IMR-90 (cell line): ENCODE results near the gene PRR36. TPM values are rescaled to one million over a fixed set of nuclear protein-coding genes. Genes with fewer than 3 reads are reported as not detected.

Experiments
- ATAC-seq: fragments of 200-7000 bp; cut with Tn5 transposase; 2 replicates; pipeline ENCODE4 v1.9.1; 2020; ENCODE audit warnings: low read depth, mild to moderate bottlenecking, moderate library complexity
- BruUV-seq: library from RNA; stranded (reverse); fragments of 400-500 nt; replicated peaks from 2 replicates; lab custom pipeline; 2021; lab: Mats Ljungman, UMichigan
- CTCF ChIA-PET: fragments of 300-600 bp; formaldehyde crosslinking; extraction: SDS; loops from one replicate; lab custom pipeline; 2021; ENCODE audit warnings: antibody characterized with exemption; lab: Yijun Ruan, JAX
- POLR2A ChIA-PET: fragments of 300-600 bp; sonication (Branson Sonifier 250); formaldehyde crosslinking; loops from one replicate; lab custom pipeline; 2022; ENCODE audit warnings: antibody characterized with exemption; ENCODE audit not compliant: unreplicated experiment; lab: Charles Lee
- DNase-seq: peaks from one replicate; pipeline ENCODE4 v3.0.0; 2013
- H2AFZ ChIP-seq: replicated peaks from 2 replicates; pipeline ENCODE3; 2013; ENCODE audit warnings: low read length, mild to moderate bottlenecking; ENCODE audit not compliant: poor library complexity
- H2AK5ac ChIP-seq: 2 replicates; pipeline ENCODE4 v1.6.1; 2013; ENCODE audit warnings: low read depth, low read length, inconsistent platforms
- H2AK9ac ChIP-seq: replicated peaks from 2 replicates; pipeline ENCODE3; 2013; ENCODE audit warnings: mild to moderate bottlenecking, low read depth, low read length, moderate library complexity; ENCODE audit not compliant: poor library complexity
- H2BK120ac ChIP-seq: 2 replicates; pipeline ENCODE4 v1.6.1; 2013; ENCODE audit warnings: low read depth, low read length, inconsistent platforms
- H2BK15ac ChIP-seq: 3 replicates; pipeline ENCODE4 v1.6.1; 2013; ENCODE audit warnings: low read depth, low read length, inconsistent platforms
- H2BK20ac ChIP-seq: 2 replicates; pipeline ENCODE4 v1.6.1; 2013; ENCODE audit warnings: low read depth, mild to moderate bottlenecking, inconsistent platforms, low read length, moderate library complexity
- H2BK5ac ChIP-seq: 2 replicates; pipeline ENCODE4 v1.6.1; 2013; ENCODE audit warnings: mild to moderate bottlenecking, low read depth, low read length, inconsistent platforms; ENCODE audit not compliant: poor library complexity, severe bottlenecking
- H3K14ac ChIP-seq: replicated peaks from 2 replicates; pipeline ENCODE4 v1.6.1; 2013; ENCODE audit warnings: low read depth, low read length, inconsistent platforms
- H3K18ac ChIP-seq: 2 replicates; pipeline ENCODE4 v1.6.1; 2013; ENCODE audit warnings: low read depth, low read length, control low read depth
- H3K23ac ChIP-seq: 2 replicates; pipeline ENCODE4 v1.6.1; 2013; ENCODE audit warnings: low read depth, low read length, inconsistent platforms
- H3K27ac ChIP-seq: 2 replicates; pipeline ENCODE4 v1.5.1; 2013; ENCODE audit warnings: mild to moderate bottlenecking, control low read depth, low read length; ENCODE audit not compliant: insufficient read depth
- H3K27me3 ChIP-seq: 2 replicates; pipeline ENCODE4 v1.6.1; 2013; ENCODE audit warnings: low read length; ENCODE audit not compliant: control insufficient read depth, insufficient read depth
- H3K36me3 ChIP-seq: 2 replicates; pipeline ENCODE4 v1.6.1; 2013; ENCODE audit warnings: low read length, mixed read lengths; ENCODE audit not compliant: control insufficient read depth, insufficient read depth
- H3K4ac ChIP-seq: 2 replicates; pipeline ENCODE4 v1.6.1; 2013; ENCODE audit warnings: low read depth, low read length, inconsistent platforms
- H3K4me1 ChIP-seq: 2 replicates; pipeline ENCODE4 v1.6.1; 2013; ENCODE audit warnings: low read length, mixed read lengths; ENCODE audit not compliant: control insufficient read depth, insufficient read depth
- H3K4me2 ChIP-seq: 2 replicates; pipeline ENCODE4 v1.6.1; 2013; ENCODE audit warnings: low read depth, mild to moderate bottlenecking, control low read depth, low read length, moderate library complexity
- H3K4me3 ChIP-seq: 2 replicates; pipeline ENCODE4 v1.5.1; 2013; ENCODE audit warnings: low read depth, mild to moderate bottlenecking, control low read depth, low read length, moderate library complexity; ENCODE audit not compliant: insufficient read depth
- H3K56ac ChIP-seq: 2 replicates; pipeline ENCODE4 v1.6.1; 2013; ENCODE audit warnings: low read length, inconsistent platforms; ENCODE audit not compliant: insufficient read depth; ENCODE audit errors: extremely low read depth
- H3K79me1 ChIP-seq, 2 experiments: 2 replicates each; pipeline ENCODE4 v1.6.1; 2013; ENCODE audit warnings: low read length in 2 of 2, inconsistent platforms in 1 of 2, low read depth in 1 of 2
- H3K9ac ChIP-seq: 2 replicates; pipeline ENCODE4 v1.6.1; 2013; ENCODE audit warnings: low read depth, low read length, control low read depth
- H3K9me1 ChIP-seq: 2 replicates; pipeline ENCODE4 v1.6.1; 2013; ENCODE audit warnings: low read length, inconsistent platforms; ENCODE audit not compliant: insufficient read depth
- H3K9me3 ChIP-seq: 2 replicates; pipeline ENCODE4 v1.6.1; 2013; ENCODE audit warnings: low read length; ENCODE audit not compliant: control insufficient read depth, insufficient read depth
- H4K20me1 ChIP-seq: 2 replicates; pipeline ENCODE4 v1.6.1; 2013; ENCODE audit warnings: low read length, inconsistent platforms; ENCODE audit not compliant: insufficient read depth
- H4K5ac ChIP-seq: 2 replicates; pipeline ENCODE4 v1.6.1; 2013; ENCODE audit warnings: mild to moderate bottlenecking, low read depth, low read length, control low read depth
- H4K8ac ChIP-seq, 2 experiments: 2 replicates each; pipeline ENCODE4 v1.6.1; 2013; ENCODE audit warnings: low read depth in 2 of 2, low read length in 2 of 2, control low read depth in 1 of 2, inconsistent platforms in 1 of 2
- H4K91ac ChIP-seq: 2 replicates; pipeline ENCODE4 v1.6.1; 2013; ENCODE audit warnings: low read depth, low read length, inconsistent platforms; ENCODE audit not compliant: insufficient read depth
- BHLHE40 ChIP-seq: fragments of 150-350 bp; IDR thresholded peaks from 2 replicates; pipeline ENCODE4 v1.6.1; 2016; ENCODE audit warnings: mild to moderate bottlenecking, low read depth, low read length
- CEBPB ChIP-seq: IDR thresholded peaks from 2 replicates; pipeline ENCODE4 v1.6.1; 2012; ENCODE audit warnings: low read depth, low read length, improper control_type of control experiment
- CHD1 ChIP-seq: IDR thresholded peaks from 2 replicates; pipeline ENCODE4 v1.6.1; 2012; ENCODE audit warnings: low read depth, low read length, improper control_type of control experiment
- ELK1 ChIP-seq: fragments of 150-350 bp; IDR thresholded peaks from 2 replicates; pipeline ENCODE4 v1.6.1; 2016; ENCODE audit warnings: low read depth, mild to moderate bottlenecking, low read length, moderate library complexity, borderline replicate concordance
- MXI1 ChIP-seq: IDR thresholded peaks from 2 replicates; pipeline ENCODE4 v1.6.1; 2012; ENCODE audit warnings: low read depth, mild to moderate bottlenecking, low read length, moderate library complexity, borderline replicate concordance
- POLR2A ChIP-seq: IDR thresholded peaks from 2 replicates; pipeline ENCODE4 v1.6.1; 2012; ENCODE audit warnings: mild to moderate bottlenecking, low read depth, low read length
- RAD21 ChIP-seq: IDR thresholded peaks from 2 replicates; pipeline ENCODE4 v1.6.1; 2012; ENCODE audit warnings: low read length, improper control_type of control experiment
- RFX5 ChIP-seq: IDR thresholded peaks from 2 replicates; pipeline ENCODE4 v1.8.0; 2012; ENCODE audit warnings: low read depth, mild to moderate bottlenecking, low read length, moderate library complexity
- SMC3 ChIP-seq: fragments of 150-350 bp; IDR thresholded peaks from 2 replicates; pipeline ENCODE4 v1.6.1; 2016; ENCODE audit warnings: low read depth, mild to moderate bottlenecking, antibody characterized with exemption, low read length, moderate library complexity
- WGBS, 2 experiments: methylation state at CpG; one replicate each; pipeline versions ENCODE4 v1.1.5 to v1.1.7; 2013; ENCODE audit warnings: missing lambda C conversion rate in 2 of 2; ENCODE audit not compliant: insufficient read length in 1 of 2; ENCODE audit errors: extremely low coverage in 2 of 2; 5-methylcytosine and 5-hydroxymethylcytosine counted together
- dilution Hi-C: fragments of 300-500 bp; cut with HindIII; formaldehyde crosslinking; loops from one replicate; pipeline ENCODE4 v1.14.3; 2018; ENCODE audit warnings: low sequenced_read_pairs; ENCODE audit not compliant: unreplicated experiment
- in situ Hi-C: fragments of 300-500 bp; cut with MboI; formaldehyde crosslinking; loops from 3 replicates; pipeline ENCODE4 v1.14.3; 2019; ENCODE audit warnings: low sequenced_read_pairs, inconsistent platforms, mixed read lengths
- intact Hi-C: fragments of 100-400 bp; cut with micrococcal nuclease; formaldehyde crosslinking; loops from 2 replicates; pipeline ENCODE4 v1.10.0; 2022
- polyA plus RNA-seq, 3 experiments: library from polyadenylated mRNA; depleted of rRNA; stranded (reverse); fragments of >200 nt; gene quantifications; 2 replicates each; pipeline ENCODE4 v1.2.3, GENCODE V29; 2012; ENCODE audit warnings: low replicate concordance in 1 of 3
- total RNA-seq: library from RNA; depleted of rRNA; stranded (reverse); fragments of >200 nt; gene quantifications from 2 replicates; pipeline ENCODE4 v1.2.3, GENCODE V29; 2012

PRR36 gene
- total and polyA plus RNA-seq, 2 of the 4 experiments (the other 2 are of a cell fraction): 0.02 TPM; not detected in 1

- no peak for TF ChIP-seq MXI1
- TF ChIP-seq RAD21: no peak
These were observed 49.4 kb upstream of the PRR36 start (continued) for GRCh38 chr19:7923295-7924191.

- no peak overlapping the region for H3K4me3 ChIP-seq
- no peaks in the 10 kb centered on the region for H3K9me3 ChIP-seq
- CTCF ChIA-PET: interaction anchor here (0.6 kb wide), 1 partner anchor 54 kb away, joined by 4 read pairs; no protein-coding TSS in a partner anchor
- H3K9me1 ChIP-seq: peaks cover 14% of the 10 kb centered on the region
- H2AK5ac ChIP-seq: no peak overlapping the region
- no peak overlapping the region for H2AFZ ChIP-seq
- no peak overlapping the region for H3K23ac ChIP-seq
- no TSS peak for BruUV-seq
- in situ Hi-C loops (no loop called here), dilution Hi-C loops (no loop called here), intact Hi-C loops (no loop called here)
- TF ChIP-seq ELK1 (no peak), CEBPB (no peak), CHD1 (no peak), RAD21 (no peak), POLR2A (no peak), SMC3 (no peak), MXI1 (no peak), BHLHE40 (no peak), RFX5 (no peak)
- H3K27ac ChIP-seq: no peak overlapping the region
- H2BK15ac ChIP-seq: no peak overlapping the region
- H3K4ac ChIP-seq: no peak overlapping the region
- H3K4me1 ChIP-seq: peaks cover 17% of the 10 kb centered on the region
- no peak for DNase-seq
- no peak overlapping the region for H2AK9ac ChIP-seq
- POLR2A ChIA-PET: no interaction called here
- no peak for ATAC-seq
- peaks cover 11% of the 10 kb centered on the region for H4K20me1 ChIP-seq
- no peak overlapping the region for H2BK20ac ChIP-seq
- H3K79me1 ChIP-seq: peaks cover 2 to 28% of the 10 kb centered on the region in 2 experiments; a peak in 2 of 4 replicates
- no peak overlapping the region for H3K9ac ChIP-seq
- no peak overlapping the region for H3K18ac ChIP-seq
- H4K91ac ChIP-seq: no peak overlapping the region
- no CpG with 5 or more reads among the region's 8 CpGs for WGBS, 2 experiments
- no peak overlapping the region for H3K4me2 ChIP-seq
- no peaks in the 10 kb centered on the region; the same call in 1 of the 2 replicates for H3K27me3 ChIP-seq
- peaks cover 7% of the 10 kb centered on the region; the same call in 1 of the 2 replicates for H3K36me3 ChIP-seq
- H2BK120ac ChIP-seq: no peak overlapping the region
- no peak overlapping the region for H4K8ac ChIP-seq
- H4K5ac ChIP-seq: no peak overlapping the region
- no peak overlapping the region for H2BK5ac ChIP-seq
- H3K56ac ChIP-seq: no peak overlapping the region
- no peak overlapping the region for H3K14ac ChIP-seq
These were observed 48.6 kb upstream of the PRR36 start for GRCh38 chr19:7922836-7923195.
